GM21526 (cell line): ENCODE data around the gene SORL1.

Source experiments
- ATAC-seq: cut with Tn5 transposase; IDR thresholded peaks from one replicate; pipeline ENCODE4 v1.9.1; 2021; ENCODE audit warnings: moderate library complexity; ENCODE audit not compliant: unreplicated experiment, low FRiP score

SORL1 gene

GRCh38 chr11:121580154-121580553, 128.0 kb downstream of the SORL1 start:
- no peak for ATAC-seq

GRCh38 chr11:121581607-121582006, 129.5 kb downstream of the SORL1 start:
- no peak for ATAC-seq

GRCh38 chr11:121582296-121582695, 130.2 kb downstream of the SORL1 start:
- no peak for ATAC-seq

- ATAC-seq, result no peak
Measured at GRCh38 chr11:121583825-121584224, 131.7 kb downstream of the SORL1 start.

- no peak for ATAC-seq
Measured at GRCh38 chr11:121586750-121587149, 134.6 kb downstream of the SORL1 start.

GRCh38 chr11:121587182-121587581, 135.1 kb downstream of the SORL1 start:
- ATAC-seq, result no peak

GRCh38 chr11:121588747-121589146, 136.6 kb downstream of the SORL1 start:
- ATAC-seq, result no peak

GRCh38 chr11:121589946-121590537, 137.9 kb downstream of the SORL1 start:
- ATAC-seq, result peak; percentile 82

- ATAC-seq, result no peak
Measured at GRCh38 chr11:121590772-121591404, 138.8 kb downstream of the SORL1 start.

- peak; percentile 41 for ATAC-seq
Measured at GRCh38 chr11:121591405-121592033, 139.4 kb downstream of the SORL1 start.

GRCh38 chr11:121592708-121593107, 140.6 kb downstream of the SORL1 start:
- ATAC-seq, result peak; percentile 33

GRCh38 chr11:121595717-121596161, 143.6 kb downstream of the SORL1 start:
- ATAC-seq, result no peak

GRCh38 chr11:121596195-121597155, 144.4 kb downstream of the SORL1 start:
- no peak for ATAC-seq

GRCh38 chr11:121603316-121603715, 151.2 kb downstream of the SORL1 start:
- no peak for ATAC-seq

- no peak for ATAC-seq
Measured at GRCh38 chr11:121604152-121604551, 152.0 kb downstream of the SORL1 start.

- no peak for ATAC-seq
Measured at GRCh38 chr11:121606354-121606753, 154.2 kb downstream of the SORL1 start.

- ATAC-seq, result no peak
Measured at GRCh38 chr11:121607341-121607740, 155.2 kb downstream of the SORL1 start.

- no peak for ATAC-seq
Measured at GRCh38 chr11:121608545-121609098, 156.5 kb downstream of the SORL1 start.

GRCh38 chr11:121610706-121611105, 158.6 kb downstream of the SORL1 start:
- ATAC-seq, result no peak

GRCh38 chr11:121611242-121611641, 159.1 kb downstream of the SORL1 start:
- ATAC-seq, result no peak
